ENCODE results near the gene KRTAP4-5.

DNA sequence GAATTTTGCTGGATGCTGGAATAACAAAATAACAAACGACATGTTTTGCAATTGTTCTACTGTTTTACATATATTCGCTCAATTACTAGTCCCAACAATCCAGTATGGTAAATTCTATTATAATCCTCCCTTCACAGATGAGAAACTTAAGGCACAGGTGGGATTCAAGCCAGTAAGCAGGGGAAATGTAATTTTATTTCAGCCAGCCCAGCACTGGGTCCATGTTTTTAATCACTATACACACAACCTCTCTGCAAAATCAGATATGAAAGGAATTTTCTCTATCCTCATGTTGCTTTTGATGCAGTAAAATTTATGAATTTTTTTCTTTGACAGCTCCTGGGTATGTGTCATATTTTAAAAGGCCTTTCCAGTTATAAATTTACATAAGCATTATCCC is 4.4 kb downstream of the KRTAP4-5 start:
- TF ChIP-seq POLR2AphosphoS5 (IDR thresholded peaks at IDR 0.05; ENCODE audit: insufficient read depth in 1 of 2, low read depth in 1 of 2) (no peak), POLR2A (IDR thresholded peaks at IDR 0.05) (no peak)
